ENCODE data around the gene SENP8. TPM values are rescaled to one million over a fixed set of nuclear protein-coding genes. Genes with fewer than 3 reads are reported as not detected.
A peak's percentile ranks its signal among the peaks of the same experiment; 100 is the strongest.
"Not testable (repeated sequence)": the region's sequence is repeated elsewhere in the genome, so short reads cannot be mapped to it uniquely, and the experiment has no call there.

Gene SENP8
- total and polyA plus RNA-seq, 4 donors = 5.1 to 6.7 (median 6.0) TPM

DNA sequence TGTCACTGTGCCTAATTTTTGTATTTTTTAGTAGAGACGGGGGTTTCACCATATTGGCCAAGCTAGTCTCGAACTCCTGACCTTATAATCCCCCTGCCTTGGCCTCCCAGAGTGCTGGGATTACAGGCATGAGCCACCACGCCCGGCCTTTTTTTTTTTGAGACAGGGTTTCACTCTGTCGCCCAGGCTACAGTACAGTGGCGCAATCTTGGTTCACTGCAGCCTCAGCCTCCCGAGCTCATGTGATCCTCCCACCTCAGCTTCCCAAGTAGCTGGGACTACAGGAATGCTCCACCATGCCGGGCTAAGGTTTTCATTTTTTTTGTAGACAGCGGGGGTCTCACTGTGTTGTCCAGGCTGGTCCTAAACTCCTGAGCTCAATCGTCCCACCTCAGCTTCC is 53.8 kb downstream of the SENP8 start:
- not testable (repeated sequence) for H3K27ac ChIP-seq (ENCODE audit: low read depth, low read length); H3K36me3 ChIP-seq (ENCODE audit: control insufficient read depth, insufficient read depth, low read length); DNase-seq (ENCODE audit: low read depth in 4 of 6, low spot score in 6 of 6); H3K27me3 ChIP-seq (ENCODE audit: control insufficient read depth, insufficient read depth, low read length); H3K9me3 ChIP-seq (ENCODE audit: control insufficient read depth, insufficient read depth, low read length); H3K4me3 ChIP-seq (ENCODE audit: low read depth, low read length)
- 93% methylated on average over 10 of the region's 10 CpGs for WGBS (ENCODE audit: insufficient coverage)
- peaks cover 42% of the 10 kb centered on the region for H3K4me1 ChIP-seq (ENCODE audit: control insufficient read depth, insufficient read depth, low read length)

- no peaks in the 10 kb centered on the region for H3K27me3 ChIP-seq (ENCODE audit: control insufficient read depth, insufficient read depth, low read length)
- H3K36me3 ChIP-seq (ENCODE audit: control insufficient read depth, insufficient read depth, low read length) = no peaks in the 10 kb centered on the region
- DNase-seq (ENCODE audit: low read depth in 4 of 6, low spot score in 6 of 6) = no peak
- 79% methylated on average over 5 of the region's 5 CpGs for WGBS (ENCODE audit: insufficient coverage)
- no peaks in the 10 kb centered on the region for H3K9me3 ChIP-seq (ENCODE audit: control insufficient read depth, insufficient read depth, low read length)
- peaks cover 42% of the 10 kb centered on the region for H3K4me1 ChIP-seq (ENCODE audit: control insufficient read depth, insufficient read depth, low read length)
- H3K4me3 ChIP-seq (ENCODE audit: low read depth, low read length) = no peak overlapping the region
- H3K27ac ChIP-seq (ENCODE audit: low read depth, low read length) = no peak overlapping the region
Measured at GRCh38 chr15:72172796-72173195, 54.6 kb downstream of the SENP8 start.

- Histone ChIP-seq H3K4me1 (ENCODE audit: control insufficient read depth, insufficient read depth, low read length) (peaks cover 42% of the 10 kb centered on the region), H3K9me3 (ENCODE audit: control insufficient read depth, insufficient read depth, low read length) (no peaks in the 10 kb centered on the region), H3K27me3 (ENCODE audit: control insufficient read depth, insufficient read depth, low read length) (no peaks in the 10 kb centered on the region), H3K4me3 (ENCODE audit: low read depth, low read length) (no peak overlapping the region), H3K36me3 (ENCODE audit: control insufficient read depth, insufficient read depth, low read length) (no peaks in the 10 kb centered on the region), H3K27ac (ENCODE audit: low read depth, low read length) (no peak overlapping the region)
- WGBS (ENCODE audit: insufficient coverage) = 91% methylated on average over 4 of the region's 6 CpGs
- no peak for DNase-seq (ENCODE audit: low read depth in 4 of 6, low spot score in 6 of 6)
Measured at GRCh38 chr15:72173401-72173800, 55.2 kb downstream of the SENP8 start.

DNA sequence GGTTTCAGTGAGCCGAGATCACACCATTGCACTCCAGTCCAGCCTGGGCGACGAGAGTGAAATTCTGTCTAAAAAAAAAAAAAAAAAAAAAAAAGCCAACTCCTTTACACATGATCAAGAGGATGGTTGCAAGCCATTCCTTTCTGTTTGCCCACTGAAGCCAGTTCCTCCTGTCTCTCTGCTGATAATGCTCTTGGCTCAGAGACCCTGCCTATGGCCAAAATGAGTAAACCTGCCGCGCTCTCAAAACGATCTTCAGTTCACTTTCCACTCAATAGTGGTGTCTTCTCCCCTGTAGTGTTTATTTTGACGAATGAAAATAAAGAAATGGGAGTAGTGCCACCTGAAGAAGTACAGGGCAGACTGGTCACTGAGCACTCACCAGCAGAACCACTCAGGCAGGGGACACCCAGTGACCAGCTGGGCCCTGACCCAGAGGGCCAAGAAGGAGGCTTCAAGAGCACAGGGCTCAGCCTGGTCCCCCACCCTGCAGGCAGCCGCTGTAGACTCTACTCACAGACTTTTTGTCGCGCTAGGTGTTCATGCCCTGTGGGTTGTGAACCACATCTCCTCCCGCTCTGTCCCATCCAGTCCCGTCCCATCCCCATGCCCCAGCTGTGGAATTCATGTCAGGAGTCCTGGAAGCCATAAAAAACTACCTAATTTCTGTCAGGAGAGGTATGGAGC is 55.8 kb downstream of the SENP8 start:
- DNase-seq (ENCODE audit: low read depth in 4 of 6, low spot score in 6 of 6) = no peak
- 98% methylated on average over 4 of the region's 12 CpGs for WGBS (ENCODE audit: insufficient coverage)
- Histone ChIP-seq H3K4me3 (ENCODE audit: low read depth, low read length) (no peak overlapping the region), H3K27ac (ENCODE audit: low read depth, low read length) (no peak overlapping the region), H3K36me3 (ENCODE audit: control insufficient read depth, insufficient read depth, low read length) (no peaks in the 10 kb centered on the region), H3K27me3 (ENCODE audit: control insufficient read depth, insufficient read depth, low read length) (no peaks in the 10 kb centered on the region), H3K4me1 (ENCODE audit: control insufficient read depth, insufficient read depth, low read length) (peaks cover 42% of the 10 kb centered on the region), H3K9me3 (ENCODE audit: control insufficient read depth, insufficient read depth, low read length) (no peaks in the 10 kb centered on the region)

GRCh38 chr15:72174551-72175165 is 56.5 kb downstream of the SENP8 start:
- Histone ChIP-seq H3K27me3 (ENCODE audit: control insufficient read depth, insufficient read depth, low read length) (no peaks in the 10 kb centered on the region), H3K36me3 (ENCODE audit: control insufficient read depth, insufficient read depth, low read length) (no peaks in the 10 kb centered on the region), H3K27ac (ENCODE audit: low read depth, low read length) (no peak overlapping the region), H3K4me3 (ENCODE audit: low read depth, low read length) (no peak overlapping the region), H3K9me3 (ENCODE audit: control insufficient read depth, insufficient read depth, low read length) (no peaks in the 10 kb centered on the region), H3K4me1 (ENCODE audit: control insufficient read depth, insufficient read depth, low read length) (peaks cover 42% of the 10 kb centered on the region)
- WGBS (ENCODE audit: insufficient coverage) = 84% methylated on average over 4 of the region's 5 CpGs
- no peak for DNase-seq (ENCODE audit: low read depth in 4 of 6, low spot score in 6 of 6)

DNA sequence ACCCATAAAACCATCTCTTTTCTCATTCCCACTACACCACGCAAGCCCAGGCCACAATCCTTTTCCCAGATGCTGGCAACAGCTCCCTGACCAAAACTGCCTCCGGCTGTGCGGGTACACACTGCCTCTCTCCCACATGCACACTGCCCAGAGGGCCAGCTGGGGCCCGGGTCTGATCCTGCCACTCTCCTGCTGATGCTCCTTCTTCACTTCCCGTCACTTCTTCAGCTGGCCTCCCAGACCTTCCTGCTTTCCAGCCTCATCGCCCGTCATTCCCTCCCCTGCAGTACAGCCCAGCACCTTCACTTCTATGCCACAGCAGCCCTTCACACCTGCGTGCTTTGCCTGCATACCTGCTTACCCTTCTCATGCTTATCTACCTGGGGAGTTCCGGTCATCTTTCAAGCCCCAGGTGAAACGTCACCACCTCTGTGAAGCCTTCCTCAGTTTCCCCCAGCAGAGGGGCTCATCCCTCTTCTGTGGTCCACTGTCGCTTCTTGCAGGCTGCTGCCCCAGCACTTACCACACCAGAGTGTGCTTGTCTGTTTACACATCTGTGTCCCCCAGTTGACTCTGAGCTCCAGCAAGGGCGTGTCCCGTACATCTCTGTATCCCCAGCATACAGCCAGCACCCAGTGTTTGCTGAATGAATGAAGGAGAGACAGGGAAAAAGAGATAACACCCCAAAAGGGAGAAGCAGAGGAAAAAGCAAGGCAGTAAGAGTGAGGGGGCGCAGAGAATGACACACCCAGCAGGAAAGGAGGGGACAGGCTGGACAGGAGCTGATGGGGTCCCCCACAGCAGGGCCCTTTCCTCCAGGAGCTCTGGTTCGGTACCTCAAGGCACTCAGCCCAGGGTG is 57.2 kb downstream of the SENP8 start:
- H3K36me3 ChIP-seq (ENCODE audit: control insufficient read depth, insufficient read depth, low read length) = no peaks in the 10 kb centered on the region
- no peak for DNase-seq (ENCODE audit: low read depth in 4 of 6, low spot score in 6 of 6)
- no peaks in the 10 kb centered on the region for H3K27me3 ChIP-seq (ENCODE audit: control insufficient read depth, insufficient read depth, low read length)
- no peak overlapping the region for H3K27ac ChIP-seq (ENCODE audit: low read depth, low read length)
- H3K4me3 ChIP-seq (ENCODE audit: low read depth, low read length) = no peak overlapping the region
- no peaks in the 10 kb centered on the region for H3K9me3 ChIP-seq (ENCODE audit: control insufficient read depth, insufficient read depth, low read length)
- peaks cover 44% of the 10 kb centered on the region for H3K4me1 ChIP-seq (ENCODE audit: control insufficient read depth, insufficient read depth, low read length)
- WGBS (ENCODE audit: insufficient coverage) = 91% methylated on average over 13 of the region's 15 CpGs

DNA sequence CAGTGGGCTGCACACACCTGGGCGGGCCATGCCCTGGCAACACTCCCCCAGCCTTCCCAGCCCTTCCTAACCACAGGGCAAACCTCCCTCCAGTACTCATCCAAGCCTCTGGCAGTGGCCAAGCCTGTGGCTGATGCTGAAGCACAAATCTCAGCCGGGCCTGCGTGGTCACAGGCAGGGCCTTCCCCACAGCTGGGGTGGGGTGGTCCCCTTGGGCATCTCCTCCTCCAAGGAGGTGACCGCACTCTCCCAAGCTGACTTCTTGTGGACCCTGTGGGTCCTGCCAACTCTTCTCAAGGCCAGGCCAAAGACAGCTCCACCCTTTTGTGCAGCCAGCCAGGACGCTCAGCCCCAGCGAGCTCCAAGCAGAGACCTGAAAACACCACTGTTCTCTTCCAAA is 58.0 kb downstream of the SENP8 start:
- 60% methylated on average over 6 of the region's 6 CpGs for WGBS (ENCODE audit: insufficient coverage)
- no peaks in the 10 kb centered on the region for H3K36me3 ChIP-seq (ENCODE audit: control insufficient read depth, insufficient read depth, low read length)
- H3K9me3 ChIP-seq (ENCODE audit: control insufficient read depth, insufficient read depth, low read length) = no peaks in the 10 kb centered on the region
- no peak overlapping the region for H3K27ac ChIP-seq (ENCODE audit: low read depth, low read length)
- H3K4me3 ChIP-seq (ENCODE audit: low read depth, low read length) = no peak overlapping the region
- no peaks in the 10 kb centered on the region for H3K27me3 ChIP-seq (ENCODE audit: control insufficient read depth, insufficient read depth, low read length)
- peaks cover 51% of the 10 kb centered on the region for H3K4me1 ChIP-seq (ENCODE audit: control insufficient read depth, insufficient read depth, low read length)
- peak in 1 of 6 donors; percentile 59 for DNase-seq (ENCODE audit: low read depth in 4 of 6, low spot score in 6 of 6)

GRCh38 chr15:72176743-72177142 is 58.5 kb downstream of the SENP8 start:
- no peak overlapping the region for H3K4me3 ChIP-seq (ENCODE audit: low read depth, low read length)
- peaks cover 52% of the 10 kb centered on the region for H3K4me1 ChIP-seq (ENCODE audit: control insufficient read depth, insufficient read depth, low read length)
- no peaks in the 10 kb centered on the region for H3K36me3 ChIP-seq (ENCODE audit: control insufficient read depth, insufficient read depth, low read length)
- DNase-seq (ENCODE audit: low read depth in 4 of 6, low spot score in 6 of 6) = no peak
- no peak overlapping the region for H3K27ac ChIP-seq (ENCODE audit: low read depth, low read length)
- H3K27me3 ChIP-seq (ENCODE audit: control insufficient read depth, insufficient read depth, low read length) = no peaks in the 10 kb centered on the region
- WGBS (ENCODE audit: insufficient coverage) = 80% methylated on average over 1 of the region's 3 CpGs
- H3K9me3 ChIP-seq (ENCODE audit: control insufficient read depth, insufficient read depth, low read length) = no peaks in the 10 kb centered on the region

DNA sequence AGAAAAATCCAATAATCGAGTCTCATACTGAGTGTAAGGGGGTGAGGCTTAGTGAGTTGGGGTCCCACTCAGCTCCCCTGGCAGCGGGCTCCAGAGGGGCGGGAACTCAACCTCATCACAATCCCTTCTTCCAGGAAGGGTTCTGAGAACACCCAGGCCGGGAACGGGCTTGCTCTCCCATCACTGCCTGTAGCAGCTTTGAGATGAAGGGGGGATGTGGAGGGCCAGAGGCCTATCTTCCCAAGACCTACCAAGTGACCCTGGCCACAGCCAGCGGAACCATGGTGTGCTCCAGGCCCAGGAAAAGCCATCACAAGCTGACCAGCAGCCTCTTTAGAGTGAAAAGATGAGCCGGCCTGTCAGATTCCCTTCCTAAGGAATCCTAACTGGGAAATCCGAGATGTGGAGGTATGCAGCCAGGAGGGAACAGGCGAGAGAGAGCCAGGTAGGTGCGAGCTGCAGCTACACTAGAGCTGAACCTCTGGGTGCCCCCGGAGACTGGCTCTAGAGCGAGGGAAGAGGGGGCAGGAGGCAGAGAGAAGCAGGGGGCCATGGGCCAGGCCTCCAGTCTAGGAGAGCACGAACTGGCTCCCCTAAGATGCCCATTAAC is 60.9 kb downstream of the SENP8 start:
- 93% methylated on average over 7 of the region's 13 CpGs for WGBS (ENCODE audit: insufficient coverage)
- Histone ChIP-seq H3K36me3 (ENCODE audit: control insufficient read depth, insufficient read depth, low read length) (no peaks in the 10 kb centered on the region), H3K4me3 (ENCODE audit: low read depth, low read length) (no peak overlapping the region), H3K9me3 (ENCODE audit: control insufficient read depth, insufficient read depth, low read length) (no peaks in the 10 kb centered on the region), H3K4me1 (ENCODE audit: control insufficient read depth, insufficient read depth, low read length) (peaks cover 64% of the 10 kb centered on the region), H3K27me3 (ENCODE audit: control insufficient read depth, insufficient read depth, low read length) (peaks cover 9% of the 10 kb centered on the region), H3K27ac (ENCODE audit: low read depth, low read length) (peak overlapping the region; percentile 93)
- DNase-seq (ENCODE audit: low read depth in 4 of 6, low spot score in 6 of 6) = no peak

All from spinal cord (tissue), 10 donors.